HG02759 (cell line): ENCODE data around the gene NT5E.

Experiments used
- ATAC-seq: cut with Tn5 transposase; IDR thresholded peaks from one replicate; pipeline ENCODE4 v1.9.1; 2021; ENCODE audit warnings: mild to moderate bottlenecking, moderate library complexity; ENCODE audit not compliant: unreplicated experiment

Gene NT5E

GRCh38 chr6:85421181-85421580 lies 28.7 kb upstream of the NT5E start:
- ATAC-seq: no peak

- ATAC-seq: no peak
Observed at GRCh38 chr6:85421972-85422371, 27.9 kb upstream of the NT5E start.

GRCh38 chr6:85422996-85423395 lies 26.9 kb upstream of the NT5E start:
- ATAC-seq: no peak

GRCh38 chr6:85424981-85425380 lies 24.9 kb upstream of the NT5E start:
- peak; percentile 66 for ATAC-seq

- no peak for ATAC-seq
Observed at GRCh38 chr6:85425997-85426396, 23.9 kb upstream of the NT5E start.

- ATAC-seq: no peak
Observed at GRCh38 chr6:85428486-85428885, 21.4 kb upstream of the NT5E start.

GRCh38 chr6:85429346-85429745 lies 20.5 kb upstream of the NT5E start:
- ATAC-seq: no peak

- ATAC-seq: no peak
Observed at GRCh38 chr6:85431271-85431670, 18.6 kb upstream of the NT5E start.

GRCh38 chr6:85432554-85432953 lies 17.3 kb upstream of the NT5E start:
- ATAC-seq: no peak

- no peak for ATAC-seq
Observed at GRCh38 chr6:85435851-85436250, 14.0 kb upstream of the NT5E start.

- no peak for ATAC-seq
Observed at GRCh38 chr6:85436411-85436810, 13.5 kb upstream of the NT5E start.

- ATAC-seq: no peak
Observed at GRCh38 chr6:85436939-85437495, 12.9 kb upstream of the NT5E start.

GRCh38 chr6:85443349-85444117 lies 6.3 kb upstream of the NT5E start:
- no peak for ATAC-seq

- ATAC-seq: peak; percentile 70
Observed at GRCh38 chr6:85449388-85449817, 480 bp upstream of the NT5E start.

GRCh38 chr6:85451565-85452306 lies 1.9 kb downstream of the NT5E start:
- ATAC-seq: no peak

GRCh38 chr6:85452441-85452881 lies 2.6 kb downstream of the NT5E start:
- ATAC-seq: no peak

- no peak for ATAC-seq
Observed at GRCh38 chr6:85453052-85453451, 3.2 kb downstream of the NT5E start.

- ATAC-seq: no peak
Observed at GRCh38 chr6:85453490-85453889, 3.6 kb downstream of the NT5E start.

- no peak for ATAC-seq
Observed at GRCh38 chr6:85455471-85456026, 5.7 kb downstream of the NT5E start.

GRCh38 chr6:85456782-85457181 lies 6.9 kb downstream of the NT5E start:
- ATAC-seq: no peak

GRCh38 chr6:85458184-85458583 lies 8.3 kb downstream of the NT5E start:
- ATAC-seq: no peak

GRCh38 chr6:85458782-85459181 lies 8.9 kb downstream of the NT5E start:
- ATAC-seq: no peak
